Fibroblast of mammary gland (primary cell): Measurements from ENCODE around the gene TRMU.

Experiments
- DNase-seq: peaks from one replicate; pipeline ENCODE4 v3.0.0-alpha.2; 2010; ENCODE audit warnings: low read depth
- H3K4me3 ChIP-seq: 2 replicates; pipeline ENCODE4 v1.5.1; 2011; ENCODE audit warnings: low read depth, mild to moderate bottlenecking, low read length, moderate library complexity; ENCODE audit not compliant: control insufficient read depth
- CTCF ChIP-seq: conservative IDR thresholded peaks from 2 replicates; pipeline ENCODE4 v1.5.1; 2011; ENCODE audit warnings: low read depth, low read length, inconsistent platforms; ENCODE audit not compliant: control insufficient read depth, insufficient read depth

The TRMU gene

GRCh38 chr22:46318576-46318975, 16.9 kb upstream of the TRMU start:
- no peak for TF ChIP-seq CTCF
- no peak for DNase-seq
- H3K4me3 ChIP-seq = no peak overlapping the region

- no peak for TF ChIP-seq CTCF
- DNase-seq = no peak
Observed at GRCh38 chr22:46319319-46319718, 16.2 kb upstream of the TRMU start.

GRCh38 chr22:46320166-46320710, 15.3 kb upstream of the TRMU start:
- no peak overlapping the region for H3K4me3 ChIP-seq
- no peak for DNase-seq
- no peak for TF ChIP-seq CTCF

More at GRCh38 chr22:46319319-46319718, 16.2 kb upstream of the TRMU start:
- H3K4me3 ChIP-seq = no peak overlapping the region

- no peak for TF ChIP-seq CTCF
- DNase-seq = no peak
- no peak overlapping the region for H3K4me3 ChIP-seq
Observed at GRCh38 chr22:46320716-46321386, 14.7 kb upstream of the TRMU start.

- no peak for DNase-seq
- H3K4me3 ChIP-seq = no peak overlapping the region
- TF ChIP-seq CTCF = no peak
Observed at GRCh38 chr22:46322711-46323110, 12.8 kb upstream of the TRMU start.

GRCh38 chr22:46323162-46323561, 12.4 kb upstream of the TRMU start:
- TF ChIP-seq CTCF = no peak
- H3K4me3 ChIP-seq = no peak overlapping the region
- no peak for DNase-seq
